H9 (cell line): ENCODE results near the gene FBN2. TPM values are rescaled to one million over a fixed set of nuclear protein-coding genes. Genes with fewer than 3 reads are reported as not detected.

Source experiments
- DNase-seq: peaks from one replicate; pipeline ENCODE4 v3.0.0-alpha.2; 2017
- H2AFZ ChIP-seq: one replicate; pipeline ENCODE4 v1.6.1; 2013; ENCODE audit warnings: mild to moderate bottlenecking, low read length, control low read depth, moderate library complexity
- H2AK5ac ChIP-seq: 2 replicates; pipeline ENCODE4 v1.6.1; 2013; ENCODE audit warnings: low read length, control low read depth, mixed read lengths; ENCODE audit not compliant: insufficient read length
- H2BK120ac ChIP-seq: one replicate; pipeline ENCODE4 v1.6.1; 2013; ENCODE audit warnings: low read depth, mild to moderate bottlenecking, low read length, control low read depth, inconsistent platforms; ENCODE audit not compliant: poor library complexity, severe bottlenecking
- H2BK12ac ChIP-seq: 2 replicates; pipeline ENCODE4 v1.6.1; 2013; ENCODE audit warnings: low read length, control low read depth, mixed read lengths, low read depth; ENCODE audit not compliant: insufficient read length
- H2BK15ac ChIP-seq: 2 replicates; pipeline ENCODE4 v1.6.1; 2013; ENCODE audit warnings: low read depth, low read length, control low read depth
- H2BK20ac ChIP-seq: one replicate; pipeline ENCODE4 v1.6.1; 2013; ENCODE audit warnings: low read depth, mild to moderate bottlenecking, low read length, control low read depth, inconsistent platforms; ENCODE audit not compliant: poor library complexity, severe bottlenecking
- H2BK5ac ChIP-seq: 2 replicates; pipeline ENCODE4 v1.6.1; 2013; ENCODE audit warnings: low read length, control low read depth, mixed read lengths; ENCODE audit not compliant: insufficient read length
- H3K14ac ChIP-seq: 2 replicates; pipeline ENCODE4 v1.6.1; 2013; ENCODE audit warnings: low read length, control low read depth; ENCODE audit not compliant: insufficient read depth
- H3K18ac ChIP-seq: 2 replicates; pipeline ENCODE4 v1.6.1; 2013; ENCODE audit warnings: low read depth, mild to moderate bottlenecking, mixed read lengths, low read length, control low read depth; ENCODE audit not compliant: insufficient read length
- H3K23ac ChIP-seq: 2 replicates; pipeline ENCODE4 v1.6.1; 2013; ENCODE audit warnings: low read length, control low read depth, mixed read lengths, low read depth; ENCODE audit not compliant: insufficient read length
- H3K23me2 ChIP-seq: 2 replicates; pipeline ENCODE4 v1.6.1; 2013; ENCODE audit warnings: low read depth, mild to moderate bottlenecking, mixed read lengths, low read length, control low read depth; ENCODE audit not compliant: insufficient read length, poor library complexity, severe bottlenecking
- H3K27ac ChIP-seq: 2 replicates; pipeline ENCODE4 v1.5.1; 2013; ENCODE audit warnings: low read length, control low read depth, mixed read lengths, low read depth; ENCODE audit not compliant: insufficient read length
- H3K27me3 ChIP-seq: 2 replicates; pipeline ENCODE4 v1.6.1; 2013; ENCODE audit warnings: low read length, control low read depth, inconsistent platforms; ENCODE audit not compliant: insufficient read depth
- H3K4ac ChIP-seq: 2 replicates; pipeline ENCODE4 v1.6.1; 2013; ENCODE audit warnings: low read depth, mild to moderate bottlenecking, control low read depth, inconsistent platforms, low read length, moderate library complexity
- H3K4me1 ChIP-seq: 2 replicates; pipeline ENCODE4 v1.6.1; 2013; ENCODE audit warnings: low read length, control low read depth, inconsistent platforms; ENCODE audit not compliant: insufficient read depth
- H3K4me2 ChIP-seq: 2 replicates; pipeline ENCODE4 v1.6.1; 2013; ENCODE audit warnings: low read length, control low read depth, mixed read lengths; ENCODE audit not compliant: insufficient read length, insufficient read depth
- H3K56ac ChIP-seq: 2 replicates; pipeline ENCODE4 v1.6.1; 2013; ENCODE audit warnings: low read depth, mild to moderate bottlenecking, mixed read lengths, low read length, control low read depth; ENCODE audit not compliant: insufficient read length
- H3K79me1 ChIP-seq: 2 replicates; pipeline ENCODE4 v1.6.1; 2013; ENCODE audit warnings: low read depth, mild to moderate bottlenecking, moderate library complexity, low read length, control low read depth, inconsistent platforms; ENCODE audit not compliant: insufficient read depth, poor library complexity, severe bottlenecking
- H3K79me2 ChIP-seq: 2 replicates; pipeline ENCODE4 v1.6.1; 2013; ENCODE audit warnings: low read length, control low read depth, inconsistent platforms; ENCODE audit not compliant: insufficient read depth
- H3K9ac ChIP-seq: 2 replicates; pipeline ENCODE4 v1.6.1; 2013; ENCODE audit warnings: low read length, control low read depth, mixed read lengths; ENCODE audit not compliant: insufficient read length; ENCODE audit errors: extremely low read depth
- H3K9me3 ChIP-seq: one replicate; pipeline ENCODE4 v1.6.1; 2013; ENCODE audit warnings: low read depth, low read length, inconsistent platforms; ENCODE audit not compliant: control insufficient read depth
- H3T11ph ChIP-seq: one replicate; pipeline ENCODE4 v1.6.1; 2013; ENCODE audit warnings: mild to moderate bottlenecking, low read length, control low read depth, inconsistent platforms
- H4K20me1 ChIP-seq: one replicate; pipeline ENCODE4 v1.6.1; 2013; ENCODE audit not compliant: control insufficient read depth, insufficient read length, insufficient read depth
- H4K5ac ChIP-seq: 2 replicates; pipeline ENCODE4 v1.6.1; 2013; ENCODE audit warnings: low read depth, mild to moderate bottlenecking, mixed read lengths, low read length, control low read depth; ENCODE audit not compliant: insufficient read length
- H4K8ac ChIP-seq: replicated peaks from 2 replicates; pipeline ENCODE4 v1.6.1; 2013; ENCODE audit warnings: low read length, control low read depth, mixed read lengths, low read depth; ENCODE audit not compliant: insufficient read length
- H4K91ac ChIP-seq: 2 replicates; pipeline ENCODE4 v1.6.1; 2013; ENCODE audit warnings: low read depth, mild to moderate bottlenecking, moderate library complexity, mixed read lengths, low read length, control low read depth; ENCODE audit not compliant: insufficient read length
- H3K27ac Mint-ChIP-seq, 3 experiments: 2 replicates in 2 of 3; 3 replicates in 1 of 3; pipeline ENCODE4 v1.8.0; 2020 to 2021; ENCODE audit warnings: mixed read lengths in 3 of 3, mild to moderate bottlenecking in 1 of 3, moderate library complexity in 1 of 3
- H3K27me3 Mint-ChIP-seq: 2 replicates; pipeline ENCODE4 v1.8.0; 2021; ENCODE audit warnings: low read depth, mild to moderate bottlenecking, moderate library complexity, mixed read lengths
- H3K36me3 Mint-ChIP-seq, 3 experiments: 2 replicates in 2 of 3; 3 replicates in 1 of 3; pipeline ENCODE4 v1.8.0; 2020 to 2021; ENCODE audit warnings: low read depth in 3 of 3, mixed read lengths in 3 of 3; ENCODE audit not compliant: insufficient read depth in 1 of 3
- H3K4me1 Mint-ChIP-seq, 2 experiments: 2 replicates each; pipeline ENCODE4 v1.8.0; 2020; ENCODE audit warnings: mixed read lengths in 2 of 2
- H3K4me3 Mint-ChIP-seq, 2 experiments: 2 replicates in 1 of 2; 3 replicates in 1 of 2; pipeline ENCODE4 v1.8.0; 2020 to 2021; ENCODE audit warnings: mild to moderate bottlenecking in 2 of 2, mixed read lengths in 2 of 2, moderate library complexity in 1 of 2
- H3K9me3 Mint-ChIP-seq, 2 experiments: 2 replicates in 1 of 2; 3 replicates in 1 of 2; pipeline ENCODE4 v1.8.0; 2020; ENCODE audit warnings: mild to moderate bottlenecking in 2 of 2, mixed read lengths in 2 of 2, moderate library complexity in 1 of 2
- CTCF ChIP-seq: fragments of 200-600 bp; sonication (generic); conservative IDR thresholded peaks from 3 replicates; pipeline ENCODE4 v1.8.0; 2021; ENCODE audit warnings: antibody characterized with exemption, mild to moderate bottlenecking
- WGBS: extraction: QIAGEN DNeasy Blood & Tissue Kit; methylation state at CpG from one replicate; pipeline ENCODE4 v1.1.7; 2013; ENCODE audit warnings: missing lambda C conversion rate, low lambda C conversion rate, mixed read lengths; ENCODE audit not compliant: insufficient read length; ENCODE audit errors: extremely low coverage; 5-methylcytosine and 5-hydroxymethylcytosine counted together
- total RNA-seq: library from RNA; stranded (reverse); gene quantifications from 2 replicates; pipeline ENCODE4 v1.2.1, GENCODE V29; 2021

FBN2 gene
- total RNA-seq, 1 experiment from 2014 or later, result 8.3 TPM

GRCh38 chr5:128380337-128380736, 157.7 kb downstream of the FBN2 start:
- no peak overlapping the region for H3K18ac ChIP-seq
- no peak overlapping the region for H2BK15ac ChIP-seq
- H3K4me2 ChIP-seq, result no peak overlapping the region
- peaks cover 8% of the 10 kb centered on the region for H3K27me3 Mint-ChIP-seq
- no peak overlapping the region for H2AFZ ChIP-seq
- no peaks in the 10 kb centered on the region for H3K9me3 ChIP-seq
- no peaks in the 10 kb centered on the region for H3K23me2 ChIP-seq
- H4K91ac ChIP-seq, result no peak overlapping the region
- peaks cover 0 to 5% of the 10 kb centered on the region in 2 experiments; a peak in 2 of 4 replicates for H3K4me1 Mint-ChIP-seq
- H3K23ac ChIP-seq, result no peak overlapping the region
- no peak overlapping the region for H2BK120ac ChIP-seq
- H2BK12ac ChIP-seq, result no peak overlapping the region
- H3T11ph ChIP-seq, result no peak overlapping the region
- H3K27ac Mint-ChIP-seq, result no peak overlapping the region; a peak in 2 of 7 replicates
- no CpG with 5 or more reads among the region's 3 CpGs for WGBS
- H3K9ac ChIP-seq, result no peak overlapping the region
- H3K9me3 Mint-ChIP-seq, result no peaks in the 10 kb centered on the region
- H3K56ac ChIP-seq, result no peak overlapping the region
- H3K36me3 Mint-ChIP-seq, result no peaks in the 10 kb centered on the region
- H3K79me1 ChIP-seq, result no peaks in the 10 kb centered on the region
- H3K27me3 ChIP-seq, result no peaks in the 10 kb centered on the region; the same call in 1 of the 2 replicates
- H4K20me1 ChIP-seq, result no peaks in the 10 kb centered on the region
- no peak overlapping the region for H3K4ac ChIP-seq
- H3K79me2 ChIP-seq, result no peaks in the 10 kb centered on the region
- H4K5ac ChIP-seq, result no peak overlapping the region
- no peak overlapping the region for H3K14ac ChIP-seq
- H3K27ac ChIP-seq, result no peak overlapping the region
- H2BK5ac ChIP-seq, result no peak overlapping the region
- DNase-seq, result no peak
- H3K4me1 ChIP-seq, result no peaks in the 10 kb centered on the region
- no peak overlapping the region for H3K4me3 Mint-ChIP-seq
- no peak for TF ChIP-seq CTCF
- H2BK20ac ChIP-seq, result no peak overlapping the region
- H4K8ac ChIP-seq, result no peak overlapping the region
- H2AK5ac ChIP-seq, result no peak overlapping the region
